ENCODE measurements around the gene ZNF583. TPM values are rescaled to one million over a fixed set of nuclear protein-coding genes. Genes with fewer than 3 reads are reported as not detected.

The ZNF583 gene
- 2.1 and 3.5 TPM in 2 replicates for total RNA-seq (2014; rRNA removed; shearing (Covaris generic))

- DNase-seq (ENCODE audit: low read depth), result peak; percentile 98
Observed at GRCh38 chr19:56403764-56404704, at the start of gene ZNF583. Gene ZNF583, plus strand, starts transcription at chr19:56404332. Its CDS starts 2,783 bp downstream, at chr19:56407115.

- no peak for DNase-seq (ENCODE audit: low read depth)
Observed at GRCh38 chr19:56355517-56355916, 48.6 kb upstream of the ZNF583 start.

- DNase-seq (ENCODE audit: low read depth), result no peak
Observed at GRCh38 chr19:56356944-56357343, 47.2 kb upstream of the ZNF583 start.

GRCh38 chr19:56360841-56361240 is 43.3 kb upstream of the ZNF583 start:
- peak; percentile 48 for DNase-seq (ENCODE audit: low read depth)

GRCh38 chr19:56367829-56368711 is 36.1 kb upstream of the ZNF583 start:
- peak; percentile 83 for DNase-seq (ENCODE audit: low read depth)

- DNase-seq (ENCODE audit: low read depth), result no peak
Observed at GRCh38 chr19:56369886-56370676, 34.1 kb upstream of the ZNF583 start.

- DNase-seq (ENCODE audit: low read depth), result no peak
Observed at GRCh38 chr19:56372281-56372680, 31.9 kb upstream of the ZNF583 start.

GRCh38 chr19:56377105-56377924 is 26.8 kb upstream of the ZNF583 start:
- DNase-seq (ENCODE audit: low read depth), result peak; percentile 10

- peak; percentile 29 for DNase-seq (ENCODE audit: low read depth)
Observed at GRCh38 chr19:56383826-56384605, 20.1 kb upstream of the ZNF583 start.

- DNase-seq (ENCODE audit: low read depth), result peak; percentile 91
Observed at GRCh38 chr19:56393119-56394012, 10.8 kb upstream of the ZNF583 start, which contains the start of gene ZNF582. Gene ZNF582, minus strand, starts transcription at chr19:56393534. Its CDS starts 1,782 bp downstream, at chr19:56391752.

- DNase-seq (ENCODE audit: low read depth), result no peak
Observed at GRCh38 chr19:56398809-56399208, 5.3 kb upstream of the ZNF583 start.

- DNase-seq (ENCODE audit: low read depth), result no peak
Observed at GRCh38 chr19:56400485-56400884, 3.6 kb upstream of the ZNF583 start.

- DNase-seq (ENCODE audit: low read depth), result no peak
Observed at GRCh38 chr19:56403261-56403660, 871 bp upstream of the ZNF583 start.

GRCh38 chr19:56404705-56405056 is 549 bp downstream of the ZNF583 start:
- DNase-seq (ENCODE audit: low read depth), result no peak

- no peak for DNase-seq (ENCODE audit: low read depth)
Observed at GRCh38 chr19:56405062-56405461, 930 bp downstream of the ZNF583 start.

GRCh38 chr19:56423276-56423984 is 19.3 kb downstream of the ZNF583 start:
- DNase-seq (ENCODE audit: low read depth), result no peak

- no peak for DNase-seq (ENCODE audit: low read depth)
Observed at GRCh38 chr19:56423985-56424353, 19.8 kb downstream of the ZNF583 start.

- DNase-seq (ENCODE audit: low read depth), result no peak
Observed at GRCh38 chr19:56441206-56441792, 37.2 kb downstream of the ZNF583 start.
